Left renal cortex interstitium (tissue), 4 donors: ENCODE measurements around the gene FAM221B. TPM values are rescaled to one million over a fixed set of nuclear protein-coding genes. Genes with fewer than 3 reads are reported as not detected.

Source experiments
- polyA plus RNA-seq, 4 donors: library from polyadenylated mRNA; unstranded; fragments of 120-200 nt; gene quantifications; one replicate each; pipeline ENCODE4 v1.2.1, GENCODE V29; 2013; ENCODE audit not compliant: insufficient read length in 4 of 4

The FAM221B gene
- polyA plus RNA-seq, 4 donors: 0.08 to 0.60 (median 0.22) TPM; not detected in 1

Other genes with a start within 250 kb of the FAM221B start
- gene TESK1, start 223.5 kb downstream of the FAM221B start, polyA plus RNA-seq: 10 to 100 TPM; 29.4 to 51.9 (median 41.7) TPM
- gene CD72, start 210.3 kb downstream of the FAM221B start, polyA plus RNA-seq: 1 to 10 TPM; 2.4 to 3.4 (median 2.9) TPM
- gene SIT1, start 177.8 kb downstream of the FAM221B start, polyA plus RNA-seq: under 1 TPM; 0.14 to 0.30 (median 0.18) TPM
- not detected for gene RMRP, start 170.7 kb downstream of the FAM221B start, polyA plus RNA-seq
- gene CCDC107, start 170.4 kb downstream of the FAM221B start, polyA plus RNA-seq: 10 to 100 TPM; 16.3 to 25.8 (median 19.7) TPM
- 10 to 100 TPM in 2 of 4 donors, 1 to 10 TPM in 2; 6.1 to 11.0 (median 9.9) TPM for gene ARHGEF39, start 163.5 kb downstream of the FAM221B start, polyA plus RNA-seq
- gene CA9, start 154.8 kb downstream of the FAM221B start, polyA plus RNA-seq: 1 to 10 TPM in 1 of 4 donors, under 1 TPM in 3; 0.61 to 1.2 (median 0.89) TPM
- gene TPM2, start 138.8 kb downstream of the FAM221B start, polyA plus RNA-seq: 100 to 1,000 TPM; 127 to 206 (median 194) TPM
- 100 to 1,000 TPM; 144 to 186 (median 174) TPM for gene TLN1, start 96.5 kb downstream of the FAM221B start, polyA plus RNA-seq
- gene CREB3, start 96.1 kb downstream of the FAM221B start, polyA plus RNA-seq: 10 to 100 TPM; 38.0 to 44.0 (median 39.0) TPM
- gene GBA2, start 79.5 kb downstream of the FAM221B start, polyA plus RNA-seq: 100 to 1,000 TPM in 2 of 4 donors, 10 to 100 TPM in 2; 91.6 to 145 (median 116) TPM
- gene RGP1, start 79.4 kb downstream of the FAM221B start, polyA plus RNA-seq: 10 to 100 TPM; 26.0 to 31.0 (median 27.8) TPM
- gene MSMP, start 74.5 kb downstream of the FAM221B start, polyA plus RNA-seq: not detected
- gene NPR2, start 37.1 kb downstream of the FAM221B start, polyA plus RNA-seq: 10 to 100 TPM; 20.5 to 30.8 (median 27.7) TPM
- 1 to 10 TPM; 5.2 to 9.5 (median 6.0) TPM for gene SPAG8, start 16.5 kb downstream of the FAM221B start, polyA plus RNA-seq
- 10 to 100 TPM; 47.6 to 70.1 (median 52.5) TPM for gene HINT2, start 13.7 kb downstream of the FAM221B start, polyA plus RNA-seq
- 10 to 100 TPM; 25.6 to 39.5 (median 29.2) TPM for gene TMEM8B, start 496 bp upstream of the FAM221B start, polyA plus RNA-seq
- not detected for gene OR13J1, start 41.7 kb upstream of the FAM221B start, polyA plus RNA-seq
- under 1 TPM in 3 of 4 donors, not detected in 1; 0.19 to 0.61 (median 0.28) TPM for gene HRCT1, start 77.5 kb upstream of the FAM221B start, polyA plus RNA-seq
- gene SPAAR, start 80.8 kb upstream of the FAM221B start, polyA plus RNA-seq: 1 to 10 TPM; 1.3 to 2.2 (median 2.1) TPM
- gene OR2S2, start 129.4 kb upstream of the FAM221B start, polyA plus RNA-seq: not detected
- gene RECK, start 208.2 kb upstream of the FAM221B start, polyA plus RNA-seq: 10 to 100 TPM; 27.5 to 30.9 (median 29.2) TPM